Globus pallidus (tissue), 1 donor: ENCODE measurements around the gene ZDHHC7.
"Not testable (repeated sequence)": the region's sequence is repeated elsewhere in the genome, so short reads cannot be mapped to it uniquely, and the experiment has no call there.

Experiments
- DNase-seq: peaks from one replicate; pipeline ENCODE4 v3.0.0-alpha.2; 2015; ENCODE audit warnings: low spot score

The ZDHHC7 gene

DNA sequence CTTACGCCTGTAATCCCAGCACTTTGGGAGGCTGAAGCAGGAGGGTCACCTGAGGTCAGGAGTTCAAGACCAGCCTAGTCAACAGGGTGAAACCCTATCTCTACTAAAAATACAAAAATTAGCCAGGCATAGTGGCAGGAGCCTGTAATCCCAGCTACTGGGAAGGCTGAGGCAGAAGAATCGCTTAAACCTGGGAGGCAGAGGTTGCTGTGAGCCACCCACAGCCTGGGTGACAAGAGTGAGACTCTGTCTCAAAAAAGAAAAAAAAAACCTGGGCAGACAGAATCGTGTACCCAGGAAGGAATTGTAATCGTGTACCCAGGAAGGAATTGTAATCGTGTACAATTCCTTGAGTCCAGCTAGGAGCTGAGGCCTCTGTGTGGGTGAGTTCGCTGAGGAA, 72.7 kb downstream of the ZDHHC7 start:
- not testable (repeated sequence) for DNase-seq

DNA sequence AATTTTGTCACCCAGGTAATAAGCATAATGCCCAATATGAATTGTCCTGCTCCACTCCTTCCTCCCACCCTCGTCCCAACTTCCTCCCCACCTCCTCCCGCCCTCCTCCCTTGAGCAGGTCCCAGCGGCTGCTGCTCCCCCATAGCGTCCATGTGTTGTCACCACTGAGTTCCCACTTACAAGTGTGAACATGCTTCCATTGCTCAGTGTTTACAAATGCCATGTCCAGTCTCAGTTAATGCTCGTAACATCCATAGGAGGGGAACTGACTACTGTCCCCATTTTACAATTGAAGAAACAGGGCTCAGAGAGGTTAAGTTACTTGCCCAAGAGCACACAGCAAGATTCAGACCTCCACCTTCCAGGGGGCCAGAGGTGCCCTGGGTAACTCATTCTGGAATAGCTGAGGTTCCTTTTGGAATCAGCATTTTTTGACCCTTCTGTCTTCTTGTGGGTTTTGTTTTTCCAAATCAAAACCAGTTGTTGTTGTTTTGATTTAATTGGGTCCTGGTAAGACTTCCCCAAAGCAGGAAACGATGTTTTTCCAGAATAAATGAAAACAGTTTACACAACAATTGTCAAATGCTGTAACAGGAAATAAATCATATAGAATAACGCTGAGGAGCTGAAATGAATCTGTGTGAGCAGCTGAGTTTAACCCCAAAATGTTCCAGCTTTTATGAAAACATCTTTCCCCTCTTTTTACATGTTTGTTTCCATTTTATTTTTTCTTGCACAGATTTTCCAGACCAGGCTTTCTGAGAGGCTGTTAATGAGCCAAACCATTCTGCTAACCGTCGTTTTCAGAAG, 73.9 kb downstream of the ZDHHC7 start:
- DNase-seq, result no peak

DNA sequence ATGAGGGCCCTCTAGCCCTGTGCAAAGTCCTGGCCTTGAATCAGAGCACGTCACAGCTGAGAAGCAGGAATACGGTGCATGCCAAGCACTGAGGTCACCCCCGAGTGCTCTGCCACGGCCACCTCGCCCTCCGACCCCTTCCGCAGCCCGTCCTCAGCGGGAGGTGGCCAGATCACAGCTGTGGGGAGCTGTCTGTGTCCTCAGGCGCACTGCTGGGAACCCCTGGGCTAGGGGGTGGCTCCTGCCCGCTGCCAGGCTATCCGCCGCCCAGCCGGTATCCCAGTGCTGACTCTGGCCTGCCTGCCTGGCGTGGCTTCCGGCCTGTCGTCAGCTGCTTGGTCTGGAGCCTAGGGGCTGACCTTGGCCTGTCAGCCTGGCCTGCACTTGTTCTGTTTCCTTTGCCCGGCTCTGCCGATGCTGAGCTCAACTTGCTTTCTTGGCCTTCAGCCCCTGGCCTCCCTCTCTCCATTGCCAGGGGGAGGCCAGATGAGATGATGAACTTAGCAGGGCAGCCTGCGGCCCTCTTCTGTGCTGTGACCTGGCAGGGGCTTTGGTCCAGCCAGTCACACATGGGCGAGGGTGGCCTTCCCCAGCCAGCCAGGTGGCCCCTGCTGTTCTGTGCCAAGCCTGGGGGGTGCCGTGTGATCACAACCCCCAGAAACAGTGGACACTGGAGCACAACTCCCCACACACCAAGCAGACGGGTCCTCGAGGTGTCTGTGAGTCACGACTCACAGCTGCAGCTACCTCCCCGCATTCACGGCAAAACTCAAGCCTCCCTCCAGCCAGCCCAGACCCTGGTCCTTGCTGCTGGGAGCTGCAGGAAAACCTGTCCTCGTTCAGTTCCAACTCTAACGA, 77.3 kb downstream of the ZDHHC7 start:
- DNase-seq, result peak; percentile 71

DNA sequence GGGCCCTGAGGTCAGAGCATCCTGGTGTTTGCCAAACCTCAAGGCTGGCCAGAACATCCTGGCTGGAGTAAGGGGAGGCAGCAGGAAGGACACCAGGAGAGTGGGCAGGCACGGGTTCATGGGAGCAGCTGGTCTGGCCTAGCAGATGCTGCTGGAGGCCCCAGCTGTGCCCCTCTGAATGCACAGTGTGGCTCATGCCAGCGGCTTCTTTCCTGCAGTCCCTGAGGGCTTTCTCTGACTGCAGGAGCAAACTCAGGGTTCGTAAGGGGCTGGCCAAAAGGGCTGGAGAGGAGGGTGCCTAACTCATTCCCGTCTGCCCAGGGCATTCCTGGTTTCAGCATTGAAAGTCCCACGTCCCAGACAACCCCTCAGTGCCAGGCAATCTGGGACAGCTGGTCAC, 78.7 kb downstream of the ZDHHC7 start:
- no peak for DNase-seq

DNA sequence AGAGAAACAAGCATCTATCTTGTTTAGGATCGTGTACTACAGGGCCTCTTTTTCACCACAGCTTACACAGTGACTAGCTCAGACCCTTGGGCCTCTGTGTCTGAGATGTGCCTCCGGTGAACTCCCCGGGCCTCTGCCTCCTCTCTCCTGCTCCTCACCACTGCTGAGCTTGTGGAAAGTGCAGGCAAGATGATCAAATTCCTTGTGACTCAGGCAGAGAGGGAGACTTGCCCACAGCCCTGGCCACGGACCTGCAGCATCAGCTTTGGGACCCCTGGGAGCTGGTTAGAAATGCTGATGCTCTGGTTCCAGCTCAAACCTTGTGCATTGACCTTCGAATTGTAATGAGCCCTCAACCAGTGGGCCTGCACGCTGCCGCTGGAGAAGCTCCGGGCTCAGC, 79.8 kb downstream of the ZDHHC7 start:
- no peak for DNase-seq

DNA sequence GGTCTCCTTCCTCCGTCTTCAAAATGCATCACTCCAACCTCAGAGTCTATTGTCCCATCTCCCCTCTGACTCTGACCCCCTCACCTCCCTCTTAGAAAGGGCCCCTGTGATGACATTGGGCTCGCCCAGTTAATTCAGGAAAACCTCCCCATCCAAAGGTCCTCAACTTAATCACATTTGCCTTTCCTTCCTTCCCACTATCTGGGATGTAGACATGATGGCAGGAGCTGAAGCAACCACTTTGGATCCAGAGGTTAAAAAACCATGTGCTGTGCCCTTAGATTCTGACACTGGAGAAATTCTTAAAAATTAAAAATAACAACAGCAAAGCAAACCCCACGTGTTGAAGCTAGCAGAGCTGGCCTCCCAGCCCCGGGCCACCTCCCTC, 80.2 kb downstream of the ZDHHC7 start:
- DNase-seq, result no peak

DNA sequence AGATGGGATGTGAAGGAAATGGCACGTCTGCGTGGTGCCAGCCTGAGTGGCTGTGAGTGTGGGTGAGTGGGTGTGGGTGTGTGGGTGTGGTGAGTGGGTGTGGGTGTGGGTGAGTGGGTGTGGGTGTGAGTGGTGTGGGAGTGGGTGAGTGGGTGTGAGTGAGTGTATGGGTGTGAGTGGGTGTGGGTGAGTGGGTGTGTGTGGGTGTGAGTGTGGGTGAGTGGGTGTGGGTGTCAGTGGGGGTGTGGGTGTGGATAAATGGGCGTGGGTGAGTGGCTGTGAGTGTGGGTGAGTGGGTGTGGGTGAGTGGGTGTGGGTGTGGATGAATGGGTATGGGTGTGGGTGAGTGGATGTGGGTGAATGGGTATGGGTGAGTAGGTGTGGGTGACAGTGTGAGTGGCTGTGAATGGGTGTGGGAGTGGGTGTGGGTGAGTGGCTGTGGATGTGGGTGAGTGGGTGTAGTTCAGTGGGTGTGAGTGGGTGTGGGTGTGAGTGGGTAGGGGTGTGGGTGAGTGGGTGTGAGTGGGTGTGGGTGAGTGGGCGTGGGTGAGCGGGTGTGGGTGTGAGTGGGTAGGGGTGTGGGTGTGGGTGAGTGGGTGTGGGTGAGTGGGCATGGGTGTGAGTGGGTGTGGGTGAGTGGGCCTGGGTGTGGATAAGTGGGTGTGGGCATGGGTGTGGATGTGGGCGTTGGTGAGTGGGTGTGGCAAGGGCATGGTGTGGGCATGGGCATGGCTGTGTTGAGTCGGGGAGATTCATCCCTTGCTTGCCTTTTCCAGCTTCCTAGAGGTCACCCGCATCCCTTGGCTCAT, 80.8 kb downstream of the ZDHHC7 start:
- no peak for DNase-seq

DNA sequence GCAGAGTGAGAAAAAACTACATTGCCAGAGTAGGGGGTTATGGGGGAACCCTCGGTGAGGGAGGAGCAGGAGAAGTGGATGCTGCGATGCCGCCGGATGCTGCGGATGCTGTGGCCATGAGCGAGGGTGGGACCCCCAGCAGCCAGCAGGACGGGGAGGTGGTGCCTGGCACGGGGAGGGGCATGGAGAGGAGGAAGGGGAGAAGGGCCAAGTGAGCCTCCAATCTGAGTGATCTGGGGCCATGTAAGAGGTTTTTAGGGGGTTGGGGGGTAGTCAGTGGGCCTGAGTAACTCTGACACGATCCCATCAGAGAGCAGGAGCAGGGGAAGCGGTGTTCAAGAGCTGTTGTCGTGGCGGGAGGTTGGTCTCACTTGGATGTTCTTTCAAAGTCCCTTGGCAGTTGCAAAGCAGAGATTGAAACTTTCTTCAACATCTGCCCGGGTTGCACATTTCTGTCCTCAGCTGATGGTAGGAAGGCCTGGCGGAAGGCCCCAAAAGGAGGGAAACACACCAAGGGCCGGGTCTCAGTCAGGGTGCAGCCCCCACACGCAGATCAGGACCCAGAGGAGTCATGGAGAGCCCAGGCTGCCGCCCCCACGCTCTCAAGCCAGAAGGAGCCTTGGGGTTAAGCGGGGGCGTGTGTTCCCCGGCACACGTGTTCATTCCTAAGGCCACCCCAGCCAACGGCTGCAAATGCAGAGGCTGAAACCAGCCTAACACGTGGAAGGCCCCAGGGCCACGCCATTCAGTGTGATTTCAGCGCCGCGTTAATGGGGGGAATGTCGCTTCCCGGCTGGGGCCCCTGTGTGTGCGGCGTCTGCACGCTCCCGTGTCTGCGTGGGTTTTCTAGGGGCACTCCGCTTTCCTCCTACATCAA, 81.7 kb downstream of the ZDHHC7 start:
- DNase-seq, result no peak

DNA sequence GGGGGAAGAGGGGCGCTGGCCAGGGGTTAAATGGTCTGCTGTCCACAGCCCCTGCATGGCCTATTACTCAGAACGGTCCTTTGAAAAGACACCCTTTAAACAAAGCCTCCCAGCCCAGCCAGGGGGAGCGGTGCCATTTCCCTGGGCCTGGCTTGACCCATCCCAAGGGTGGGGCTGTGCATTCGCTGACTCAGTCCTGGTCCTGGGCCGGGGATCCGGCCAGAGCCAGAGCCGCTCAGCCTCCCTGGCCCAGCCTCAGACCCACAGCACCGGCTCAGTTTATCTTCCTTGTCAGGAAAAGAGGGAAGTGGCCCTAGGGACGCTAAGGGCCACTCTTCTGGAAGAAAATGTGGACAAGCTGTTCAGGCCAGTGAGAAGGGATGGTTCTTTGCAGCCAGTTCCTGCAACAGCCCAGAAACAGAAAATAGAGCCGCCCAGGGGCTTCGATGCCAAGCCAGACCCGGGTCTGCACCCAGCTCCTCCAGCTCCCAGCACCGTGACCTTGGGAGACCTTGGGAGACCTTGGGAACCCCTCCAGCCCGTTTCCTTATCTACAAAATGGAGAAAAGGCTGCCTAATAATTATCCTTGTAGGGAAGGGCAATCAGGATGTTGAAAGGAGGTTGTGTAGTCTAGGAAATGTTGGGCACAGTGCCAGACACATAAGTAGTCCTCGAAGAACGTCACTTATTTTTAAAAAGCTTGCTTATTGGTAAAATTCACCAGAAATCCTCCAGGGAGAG, 82.5 kb downstream of the ZDHHC7 start:
- no peak for DNase-seq

DNA sequence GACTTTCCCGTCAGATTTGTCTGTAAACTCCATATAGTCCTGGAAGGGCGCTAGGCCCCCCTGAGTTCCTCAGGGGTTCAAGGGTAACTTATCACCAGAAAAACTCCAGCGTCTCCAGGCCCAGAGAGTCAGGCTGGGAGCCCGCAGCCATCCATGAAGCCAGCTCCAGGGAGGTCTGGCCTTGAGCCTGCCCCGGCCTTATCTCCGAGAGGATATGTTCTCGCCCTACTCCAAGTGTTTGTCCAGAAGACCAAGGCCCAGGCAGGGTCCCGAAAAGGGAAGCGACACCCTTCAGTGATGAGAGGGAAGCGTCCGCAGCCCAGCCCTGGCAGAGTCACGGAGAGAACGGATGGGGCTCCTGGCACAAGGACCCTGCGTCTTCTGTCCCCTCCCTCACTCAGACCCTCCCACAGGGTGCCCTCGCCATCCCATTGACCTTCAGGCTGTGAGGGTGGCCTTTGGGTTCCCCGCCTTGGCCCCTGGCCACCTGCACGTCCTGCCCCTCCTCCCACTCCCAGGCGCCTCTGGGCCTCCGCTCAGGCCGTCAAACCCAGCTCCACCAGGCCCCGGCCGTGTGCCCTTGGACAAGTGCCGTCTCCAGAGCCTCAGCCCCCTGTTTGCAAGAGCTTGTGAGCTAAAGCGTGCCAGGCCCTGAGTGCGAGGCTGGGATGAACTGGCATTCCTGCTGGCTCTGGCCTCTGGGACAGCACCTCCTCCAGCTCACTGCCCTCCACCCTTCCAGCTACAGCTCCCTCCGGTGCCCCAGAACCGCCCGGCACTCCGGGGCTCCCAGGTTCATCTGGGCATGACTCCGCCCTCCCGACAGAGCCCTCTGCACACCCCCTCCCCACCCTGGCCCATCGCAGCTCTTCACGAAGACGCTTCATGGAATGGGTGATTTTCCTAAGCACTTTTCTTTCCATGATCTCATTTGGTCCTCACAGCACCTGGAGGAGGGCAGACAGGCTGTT, 83.4 kb downstream of the ZDHHC7 start:
- no peak for DNase-seq

DNA sequence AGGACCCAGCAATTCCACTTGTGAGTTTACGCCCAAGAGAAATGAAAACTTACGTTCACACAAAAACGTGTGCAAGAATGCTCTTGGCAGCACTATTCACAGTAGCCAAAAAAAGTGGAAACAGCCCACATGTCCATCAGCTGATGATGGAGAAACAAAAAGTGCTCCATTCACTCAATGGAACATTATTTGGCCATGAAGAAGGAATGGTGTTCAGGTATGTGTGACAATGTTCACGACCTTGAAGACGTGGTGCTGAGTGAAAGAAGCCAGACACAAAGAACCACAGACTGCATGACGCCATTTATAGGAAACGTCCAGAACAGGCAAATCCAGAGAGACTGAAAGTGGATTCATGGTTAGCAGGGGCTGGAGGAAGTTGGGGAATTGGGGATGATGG, 84.9 kb downstream of the ZDHHC7 start:
- DNase-seq, result no peak

DNA sequence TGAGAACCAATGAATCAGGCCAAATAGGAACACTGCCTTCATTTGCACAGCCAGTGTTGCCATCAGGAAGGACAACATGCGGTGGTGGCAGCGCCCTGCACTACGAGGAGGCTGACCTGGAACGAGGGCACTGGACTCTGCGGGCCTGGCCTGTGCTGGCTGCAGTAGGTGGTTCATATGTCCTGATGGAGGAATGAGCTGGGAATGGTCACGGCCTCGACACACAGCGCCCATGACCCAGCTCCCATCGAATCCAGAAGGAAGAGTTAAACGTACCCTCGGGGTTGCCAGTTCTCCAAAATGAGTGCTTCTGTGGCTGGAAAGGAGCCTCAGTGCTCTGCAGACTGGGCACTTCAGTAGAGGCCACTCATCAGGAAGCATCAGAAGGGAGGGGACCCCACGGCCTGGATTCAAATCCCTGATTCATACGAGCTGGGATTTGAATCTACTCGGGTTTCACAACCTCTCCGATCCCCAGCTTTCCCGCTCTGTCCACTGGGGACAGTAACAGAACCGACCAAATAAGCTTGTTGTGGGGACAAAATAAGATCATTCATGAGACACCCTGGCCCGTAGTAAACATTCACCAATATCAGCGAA, 85.5 kb downstream of the ZDHHC7 start:
- no peak for DNase-seq

DNA sequence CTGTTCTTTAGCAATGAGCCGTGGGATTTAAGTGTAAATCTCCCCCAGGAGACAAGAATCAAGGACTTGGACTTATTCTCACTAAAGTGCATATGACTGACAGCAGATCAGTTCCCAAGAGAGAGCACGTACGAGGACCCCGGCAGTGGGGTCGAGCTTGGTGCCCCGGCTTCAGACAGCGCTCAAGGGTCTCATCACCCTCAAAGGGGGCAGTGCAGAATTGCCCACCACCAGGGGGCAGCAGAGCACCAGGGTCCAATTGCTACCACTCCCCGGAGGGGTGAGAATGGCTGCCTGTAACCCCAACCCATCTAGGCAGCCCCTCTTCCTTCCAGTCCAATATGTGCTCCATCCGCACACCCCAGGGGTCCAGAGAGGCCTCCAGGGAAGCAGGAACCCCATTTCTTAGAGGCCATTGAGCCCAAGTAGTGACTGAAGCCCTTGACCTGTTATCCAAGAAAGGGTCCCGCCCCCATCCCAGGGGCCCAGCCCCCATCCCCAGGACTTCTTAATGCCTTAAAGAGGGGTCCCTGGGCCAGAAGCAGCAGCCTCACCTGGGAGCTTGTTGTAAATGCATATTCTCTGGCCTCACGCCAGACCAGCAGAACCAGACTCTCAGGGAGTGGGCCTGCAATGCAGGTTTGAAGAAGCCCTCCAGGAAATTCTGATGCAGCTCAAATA, 86.1 kb downstream of the ZDHHC7 start:
- DNase-seq, result no peak

DNA sequence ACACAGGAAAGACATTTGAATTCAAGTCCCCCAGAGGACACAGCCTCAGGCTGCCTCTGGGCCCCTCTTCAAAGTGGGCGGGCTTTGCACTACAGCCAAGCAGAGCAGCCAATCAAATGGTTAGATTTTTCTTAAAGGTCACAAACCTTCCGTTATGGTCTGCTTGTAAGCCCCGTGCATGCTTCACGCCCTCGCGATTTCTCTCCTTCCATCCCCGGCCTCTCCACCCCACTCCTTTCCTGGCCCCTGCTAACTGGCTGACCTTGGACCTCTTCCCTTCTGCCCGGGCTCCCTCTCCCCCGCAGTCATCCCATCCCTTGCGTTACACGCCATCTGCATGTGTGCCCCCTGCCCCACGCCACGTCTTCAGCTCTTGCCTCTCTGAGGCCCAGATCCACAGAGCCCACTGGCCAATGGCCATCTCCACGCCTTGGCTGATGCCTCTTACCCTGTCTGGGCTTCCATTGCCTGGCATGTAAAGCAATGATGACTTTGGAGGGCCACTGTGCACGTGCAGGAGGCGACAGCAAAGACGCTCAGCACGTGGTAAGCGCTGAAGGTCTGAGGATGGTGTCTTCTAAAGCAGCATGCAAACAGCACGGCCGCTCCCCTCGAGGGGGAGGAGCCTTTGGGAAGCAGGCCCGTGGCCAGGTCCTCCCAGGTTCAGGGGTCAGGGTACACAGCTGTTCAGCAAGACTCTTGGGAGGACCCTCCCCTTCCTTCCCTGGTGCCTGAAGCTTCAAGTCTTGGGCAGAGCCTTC, 86.8 kb downstream of the ZDHHC7 start:
- no peak for DNase-seq
